ENCODE measurements around the gene PRRG2.

The PRRG2 gene

DNA sequence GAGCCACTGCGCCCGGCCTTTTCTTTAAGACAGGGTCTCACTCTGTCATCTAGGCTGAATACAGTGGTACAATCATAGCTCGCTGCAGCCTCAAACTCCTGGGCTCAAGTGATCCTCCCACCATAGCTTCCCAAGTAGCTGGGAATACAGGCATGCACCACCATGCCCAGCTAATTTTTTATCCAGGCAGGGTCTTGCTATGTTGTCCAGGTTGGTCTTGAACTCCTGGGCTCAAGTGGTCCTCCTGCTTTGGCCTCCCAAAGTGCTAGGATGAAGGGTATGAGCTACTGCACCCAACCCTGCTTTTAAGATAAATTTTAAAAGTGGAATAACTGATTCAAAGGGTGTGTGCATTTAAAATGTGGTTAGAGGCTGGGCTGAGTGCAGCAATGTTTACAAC lies 14.8 kb upstream of the PRRG2 start:
- H3K27ac Mint-ChIP-seq: peak overlapping the region; percentile 84
- H3K9me3 Mint-ChIP-seq: no peaks in the 10 kb centered on the region
- DNase-seq (ENCODE audit: low spot score): no peak
- peaks cover 29% of the 10 kb centered on the region for H3K36me3 Mint-ChIP-seq (ENCODE audit: low read depth)
- H3K4me3 Mint-ChIP-seq: peak overlapping the region; percentile 10
- no peaks in the 10 kb centered on the region for H3K27me3 Mint-ChIP-seq (ENCODE audit: low read depth)
- H3K4me1 Mint-ChIP-seq (ENCODE audit: low read depth): peaks cover 59% of the 10 kb centered on the region

DNA sequence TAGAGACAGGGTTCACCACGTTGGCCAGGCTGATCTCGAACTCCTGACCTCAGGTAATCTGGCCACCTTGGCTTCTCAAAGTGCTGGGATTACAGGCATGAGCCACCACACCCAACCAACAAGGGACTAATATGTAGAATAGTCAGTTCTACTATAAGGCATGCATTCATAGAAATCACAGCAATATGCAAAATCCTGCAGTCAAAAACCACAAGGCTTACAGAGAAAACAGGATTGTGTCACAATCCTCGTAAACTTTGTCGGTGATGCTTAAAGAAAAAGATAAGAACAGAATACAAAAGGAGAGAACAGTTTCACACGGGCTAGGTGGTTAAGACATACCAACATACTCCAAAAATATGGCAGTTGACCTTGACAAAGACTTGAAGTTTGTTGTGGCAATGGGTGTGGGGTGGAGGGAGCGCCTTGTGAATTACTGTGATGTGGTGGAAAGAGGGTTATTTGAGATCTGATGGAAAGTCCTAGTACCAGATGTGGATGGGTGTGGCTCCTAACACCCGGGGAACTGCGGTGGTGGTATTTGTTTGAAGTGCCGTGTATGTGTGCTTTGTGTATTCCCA lies 13.2 kb upstream of the PRRG2 start:
- H3K4me1 Mint-ChIP-seq (ENCODE audit: low read depth): peaks cover 49% of the 10 kb centered on the region
- H3K36me3 Mint-ChIP-seq (ENCODE audit: low read depth): peaks cover 29% of the 10 kb centered on the region
- H3K9me3 Mint-ChIP-seq: no peaks in the 10 kb centered on the region
- DNase-seq (ENCODE audit: low spot score): peak; percentile 74
- H3K4me3 Mint-ChIP-seq: peak overlapping the region; percentile 75
- no peaks in the 10 kb centered on the region for H3K27me3 Mint-ChIP-seq (ENCODE audit: low read depth)
- H3K27ac Mint-ChIP-seq: peak overlapping the region; percentile 97

DNA sequence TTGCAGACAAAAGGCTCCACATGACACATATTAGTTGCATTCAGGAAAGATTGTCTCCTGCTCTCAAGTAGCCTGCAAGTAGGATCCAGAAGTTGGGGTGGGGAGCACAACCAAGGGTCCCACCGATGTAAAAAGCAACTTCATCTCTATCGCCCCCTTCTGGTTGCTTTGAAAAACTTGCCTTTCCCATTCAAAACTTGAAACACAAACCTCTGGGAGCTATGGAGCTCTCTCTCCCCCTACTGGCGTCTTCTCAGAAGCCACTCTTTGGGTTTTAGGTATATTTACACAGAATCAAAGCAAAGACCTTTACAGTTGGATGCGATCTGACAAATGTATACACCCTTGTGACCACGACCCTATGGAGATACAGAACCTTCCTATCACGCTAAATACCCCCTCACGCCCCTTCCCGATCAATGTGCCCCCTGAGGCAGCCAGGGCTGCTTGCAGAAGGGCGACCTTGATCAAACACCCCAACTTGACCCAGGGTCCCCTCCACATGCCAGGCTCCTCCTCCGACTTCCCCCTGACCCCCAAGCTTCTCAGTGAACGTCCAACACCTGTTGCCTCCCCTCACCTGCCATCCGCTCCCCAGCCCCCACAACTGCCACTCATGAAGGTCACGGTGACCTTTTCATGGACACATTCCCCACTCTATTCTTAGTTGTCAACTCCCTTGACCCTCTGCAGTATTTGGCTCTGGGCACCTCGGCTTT lies 10.8 kb upstream of the PRRG2 start:
- peak; percentile 69 for DNase-seq (ENCODE audit: low spot score)
- Mint-ChIP-seq H3K9me3 (no peaks in the 10 kb centered on the region), H3K27ac (peak overlapping the region; percentile 91), H3K36me3 (ENCODE audit: low read depth) (peaks cover 26% of the 10 kb centered on the region), H3K27me3 (ENCODE audit: low read depth) (no peaks in the 10 kb centered on the region), H3K4me3 (peak overlapping the region; percentile 41), H3K4me1 (ENCODE audit: low read depth) (peaks cover 42% of the 10 kb centered on the region)

DNA sequence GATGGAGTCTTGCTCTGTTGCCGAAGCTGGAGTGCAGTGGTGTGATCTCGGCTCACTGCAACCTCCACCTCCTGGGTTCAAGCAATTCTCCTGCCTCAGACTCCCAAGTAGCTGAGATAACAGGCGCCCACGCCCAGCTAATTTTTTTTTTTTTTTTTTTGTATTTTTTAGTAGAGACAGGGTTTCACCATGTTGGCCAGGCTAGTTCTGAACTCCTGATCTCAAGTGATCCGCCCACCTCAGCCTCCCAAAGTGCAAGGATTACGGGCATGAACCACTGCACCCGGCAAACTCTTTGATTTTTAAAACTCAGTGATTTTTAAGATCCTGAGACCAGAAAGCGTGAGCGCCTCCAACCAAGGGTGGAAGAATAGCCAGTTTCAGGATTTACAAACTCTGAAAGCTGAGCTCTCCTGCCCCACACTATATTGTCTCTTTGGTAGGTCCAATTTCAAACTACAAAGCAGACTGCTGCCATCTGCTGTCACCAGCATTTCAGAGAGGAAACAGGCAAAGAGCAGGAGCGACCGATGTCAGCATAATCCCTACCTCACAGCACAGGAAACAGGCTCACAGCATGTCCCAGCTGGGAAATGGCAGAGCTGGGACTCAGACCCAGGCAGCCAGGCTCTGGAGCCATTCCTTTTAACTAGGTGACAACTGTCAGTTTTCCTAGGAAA lies 10.0 kb upstream of the PRRG2 start:
- peaks cover 26% of the 10 kb centered on the region for H3K36me3 Mint-ChIP-seq (ENCODE audit: low read depth)
- peaks cover 41% of the 10 kb centered on the region for H3K4me1 Mint-ChIP-seq (ENCODE audit: low read depth)
- H3K4me3 Mint-ChIP-seq: peak overlapping the region; percentile 52
- peak overlapping the region; percentile 73 for H3K27ac Mint-ChIP-seq
- no peaks in the 10 kb centered on the region for H3K27me3 Mint-ChIP-seq (ENCODE audit: low read depth)
- H3K9me3 Mint-ChIP-seq: no peaks in the 10 kb centered on the region
- no peak for DNase-seq (ENCODE audit: low spot score)

DNA sequence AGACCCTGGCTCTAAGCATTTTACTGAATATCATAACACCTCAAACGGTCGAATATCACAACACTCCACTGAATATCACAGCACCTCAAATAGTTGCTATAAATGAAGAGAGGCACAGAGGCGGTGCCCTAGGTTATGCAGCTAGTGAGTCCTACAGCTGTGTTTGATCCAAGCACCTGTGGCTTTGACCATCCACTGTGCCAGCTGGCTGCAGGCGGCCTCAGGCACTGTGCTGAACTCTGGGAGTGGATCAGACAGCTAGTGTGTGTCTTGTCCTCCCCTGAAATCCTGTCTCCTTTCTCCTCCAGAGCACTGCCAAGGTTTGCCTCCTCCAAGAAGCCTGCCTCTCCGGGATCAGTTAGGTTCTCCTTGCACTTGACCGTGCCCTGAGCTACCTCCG lies 8.1 kb upstream of the PRRG2 start:
- no peak for DNase-seq (ENCODE audit: low spot score)
- H3K4me3 Mint-ChIP-seq: no peak overlapping the region
- H3K27me3 Mint-ChIP-seq (ENCODE audit: low read depth): no peaks in the 10 kb centered on the region
- H3K9me3 Mint-ChIP-seq: no peaks in the 10 kb centered on the region
- H3K27ac Mint-ChIP-seq: no peak overlapping the region
- peaks cover 32% of the 10 kb centered on the region for H3K36me3 Mint-ChIP-seq (ENCODE audit: low read depth)
- peaks cover 38% of the 10 kb centered on the region for H3K4me1 Mint-ChIP-seq (ENCODE audit: low read depth)

DNA sequence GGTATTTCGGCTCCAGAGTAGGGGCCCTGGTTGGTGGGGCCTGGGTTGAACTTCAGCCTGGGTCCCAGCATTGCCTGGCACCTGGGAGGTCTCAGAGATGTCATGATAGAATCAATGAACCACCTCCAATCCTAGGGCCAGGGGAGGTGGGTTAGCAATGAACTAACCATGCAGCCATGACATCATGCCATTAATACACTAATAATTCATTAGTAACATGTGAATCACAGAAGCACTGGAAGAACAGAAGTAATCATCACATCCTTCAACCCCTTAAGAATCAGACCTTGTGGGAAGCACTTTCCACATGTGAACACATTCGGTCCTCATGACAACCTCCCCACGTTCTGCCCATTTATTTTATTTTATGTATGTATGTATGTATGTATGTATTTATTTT lies 7.7 kb upstream of the PRRG2 start:
- Mint-ChIP-seq H3K4me3 (no peak overlapping the region), H3K36me3 (ENCODE audit: low read depth) (peaks cover 30% of the 10 kb centered on the region), H3K4me1 (ENCODE audit: low read depth) (peaks cover 38% of the 10 kb centered on the region), H3K27ac (no peak overlapping the region), H3K9me3 (no peaks in the 10 kb centered on the region), H3K27me3 (ENCODE audit: low read depth) (no peaks in the 10 kb centered on the region)
- DNase-seq (ENCODE audit: low spot score): no peak

DNA sequence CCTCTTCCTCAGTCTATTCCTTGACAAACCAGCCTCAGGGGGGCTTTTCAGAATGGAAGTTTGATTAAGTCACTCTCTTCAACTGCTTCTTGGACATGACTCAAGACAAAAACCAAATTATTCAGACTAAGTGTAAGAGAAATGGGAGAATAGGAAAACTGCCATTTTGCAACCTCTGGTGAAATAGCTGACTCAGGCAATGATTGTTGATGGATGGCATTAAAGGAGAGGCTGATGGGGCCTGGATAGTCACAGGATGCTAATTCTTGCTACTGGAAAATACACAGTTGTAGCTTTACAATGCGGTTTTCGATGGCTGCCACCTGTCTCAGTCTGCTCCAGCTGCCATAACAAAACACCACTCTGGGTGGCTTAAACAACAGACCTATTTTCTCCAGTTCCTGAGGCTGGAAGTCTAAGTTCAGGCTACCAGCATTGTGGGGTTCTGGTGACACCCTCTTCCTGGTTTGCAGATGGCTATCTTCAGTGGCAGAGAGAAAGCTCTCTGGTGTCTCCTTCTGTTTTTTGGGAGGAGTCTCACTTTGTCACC lies 6.8 kb upstream of the PRRG2 start:
- no peak for DNase-seq (ENCODE audit: low spot score)
- Mint-ChIP-seq H3K27me3 (ENCODE audit: low read depth) (no peaks in the 10 kb centered on the region), H3K36me3 (ENCODE audit: low read depth) (peaks cover 30% of the 10 kb centered on the region), H3K4me3 (peak overlapping the region; percentile 15), H3K4me1 (ENCODE audit: low read depth) (peaks cover 40% of the 10 kb centered on the region), H3K9me3 (no peaks in the 10 kb centered on the region), H3K27ac (peak overlapping the region; percentile 60)

DNA sequence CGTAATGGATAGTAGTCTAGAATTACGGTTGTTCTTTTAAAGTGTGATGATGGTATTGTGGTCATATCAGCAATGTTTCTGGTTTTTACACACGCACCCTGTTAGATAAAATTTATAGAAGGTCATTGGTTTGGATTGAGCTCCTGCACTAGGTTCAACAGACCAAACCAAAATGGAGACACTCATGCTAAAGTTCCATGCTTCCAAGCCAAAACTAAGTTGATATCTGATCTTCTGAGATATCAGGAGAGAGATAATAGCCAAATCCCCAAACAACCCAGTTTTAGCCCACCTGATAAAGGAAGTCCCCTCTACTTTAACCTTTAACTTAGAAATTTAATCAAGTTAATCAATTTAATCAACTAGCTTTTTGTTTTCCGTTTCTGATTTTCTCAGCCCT lies 1.9 kb upstream of the PRRG2 start:
- Mint-ChIP-seq H3K4me1 (ENCODE audit: low read depth) (peaks cover 29% of the 10 kb centered on the region), H3K4me3 (peak overlapping the region; percentile 98), H3K36me3 (ENCODE audit: low read depth) (peaks cover 22% of the 10 kb centered on the region), H3K9me3 (no peaks in the 10 kb centered on the region), H3K27ac (no peak overlapping the region), H3K27me3 (ENCODE audit: low read depth) (no peaks in the 10 kb centered on the region)
- DNase-seq (ENCODE audit: low spot score): no peak

DNA sequence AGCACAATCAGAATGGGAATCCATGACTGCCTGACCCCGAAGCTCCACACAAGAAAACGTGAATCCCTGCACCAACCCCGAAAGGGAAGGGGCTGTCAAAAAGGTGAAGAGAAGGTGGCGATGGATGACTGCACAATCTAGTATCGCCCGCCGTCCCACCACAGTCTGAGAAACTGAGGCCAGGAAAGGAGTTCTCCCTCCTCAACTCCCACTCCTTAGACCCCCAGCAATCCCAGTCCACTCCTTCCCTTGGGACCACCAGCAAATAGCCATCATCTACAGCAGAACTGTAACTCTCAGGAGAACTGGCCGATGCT lies 1.2 kb upstream of the PRRG2 start:
- H3K4me1 Mint-ChIP-seq (ENCODE audit: low read depth): peaks cover 25% of the 10 kb centered on the region
- H3K9me3 Mint-ChIP-seq: no peaks in the 10 kb centered on the region
- H3K27me3 Mint-ChIP-seq (ENCODE audit: low read depth): no peaks in the 10 kb centered on the region
- H3K36me3 Mint-ChIP-seq (ENCODE audit: low read depth): peaks cover 18% of the 10 kb centered on the region
- H3K4me3 Mint-ChIP-seq: peak overlapping the region; percentile 98
- H3K27ac Mint-ChIP-seq: peak overlapping the region; percentile 92
- no peak for DNase-seq (ENCODE audit: low spot score)

DNA sequence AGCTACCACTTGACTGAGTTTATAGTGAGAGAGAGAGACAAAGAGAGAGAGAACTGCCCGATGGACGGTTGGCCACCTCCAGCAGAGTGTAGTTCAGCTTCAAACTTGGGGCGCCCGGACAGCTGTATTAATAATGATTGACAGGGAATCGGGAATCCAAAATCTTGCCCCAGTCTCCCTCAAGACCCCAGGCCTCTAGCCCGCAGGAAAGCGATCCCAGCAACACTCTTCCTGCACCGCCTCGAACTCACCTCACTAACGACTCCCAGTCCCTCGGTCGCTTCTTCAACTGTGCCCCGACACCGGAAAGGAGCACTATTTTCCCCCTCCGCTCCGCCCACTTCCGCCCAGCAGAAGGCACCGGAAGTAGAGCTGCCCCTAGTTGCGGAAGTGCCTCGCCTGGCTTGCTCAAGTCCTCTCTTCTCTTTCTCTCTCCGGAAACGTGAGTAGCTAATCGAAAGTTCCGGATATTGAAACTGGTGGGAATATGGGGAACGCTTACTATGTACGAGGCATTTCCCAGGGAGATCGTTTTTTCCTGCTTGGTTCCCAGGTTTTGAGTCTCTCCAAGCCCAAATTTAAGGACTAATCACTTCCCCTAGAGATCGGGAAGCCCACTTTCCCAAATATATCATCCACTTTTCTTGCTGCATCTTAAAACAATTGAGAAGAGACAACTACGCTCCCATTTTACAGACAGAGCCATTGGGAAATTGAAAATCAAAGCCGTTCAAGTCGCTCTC lies 681 bp upstream of the PRRG2 start, which contains the start of gene NOSIP:
Gene NOSIP, minus strand, starts transcription at position 293 of the 743 bp plus-strand sequence. CDS start 19,865 bp downstream, outside the sequence.
- H3K27ac Mint-ChIP-seq: peak within 1 kb of the TSS; percentile 92
- H3K9me3 Mint-ChIP-seq: no peaks in the 10 kb centered on the region
- H3K27me3 Mint-ChIP-seq (ENCODE audit: low read depth): no peaks in the 10 kb centered on the region
- peak within 1 kb of the TSS; percentile 98 for H3K4me3 Mint-ChIP-seq
- H3K36me3 Mint-ChIP-seq (ENCODE audit: low read depth): peaks cover 13% of the 10 kb centered on the region
- H3K4me1 Mint-ChIP-seq (ENCODE audit: low read depth): peaks cover 25% of the 10 kb centered on the region
- peak; percentile 94 for DNase-seq (ENCODE audit: low spot score)

DNA sequence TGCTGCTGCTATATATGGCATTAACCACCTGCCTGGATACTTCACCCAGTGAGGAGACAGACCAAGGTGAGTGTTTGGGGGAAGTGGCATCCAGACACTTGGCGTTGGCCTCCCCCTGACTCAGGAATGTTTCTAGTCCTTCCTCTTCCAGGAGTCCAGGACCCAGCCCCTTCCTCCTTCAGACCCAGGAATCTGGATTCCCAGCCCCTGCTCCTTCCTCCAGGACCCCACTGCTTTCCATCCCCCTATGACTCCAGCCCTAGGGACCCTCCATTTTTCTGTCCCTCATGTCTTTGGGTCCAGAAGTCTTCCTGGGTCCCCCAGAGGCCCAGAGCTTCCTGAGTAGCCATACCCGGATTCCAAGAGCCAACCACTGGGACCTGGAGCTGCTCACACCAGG lies 2.1 kb downstream of the PRRG2 start:
- DNase-seq (ENCODE audit: low spot score): no peak
- Mint-ChIP-seq H3K4me1 (ENCODE audit: low read depth) (peaks cover 19% of the 10 kb centered on the region), H3K9me3 (no peaks in the 10 kb centered on the region)

DNA sequence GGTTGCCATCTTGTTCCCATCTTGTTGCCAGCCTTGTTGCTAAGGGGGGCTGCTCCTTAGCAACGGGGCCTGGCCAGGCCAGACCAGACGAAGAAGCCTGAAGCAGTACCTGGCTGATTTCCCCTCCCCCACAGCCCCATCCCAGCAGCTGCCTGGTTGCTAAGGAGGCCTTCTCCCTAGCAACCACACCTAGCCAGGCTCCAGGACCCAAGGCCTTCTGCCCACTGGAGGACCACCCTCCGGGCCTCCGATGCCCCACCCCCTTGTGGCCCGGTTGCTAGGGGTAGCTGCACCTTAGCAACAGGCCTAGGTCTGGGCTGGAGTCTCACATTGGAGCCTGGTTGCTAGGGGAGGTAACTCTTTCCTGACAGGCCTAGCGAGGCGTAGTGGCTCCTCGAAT lies 3.9 kb downstream of the PRRG2 start:
- peaks cover 2% of the 10 kb centered on the region for H3K36me3 Mint-ChIP-seq (ENCODE audit: low read depth)
- H3K4me3 Mint-ChIP-seq: no peak overlapping the region
- H3K9me3 Mint-ChIP-seq: no peaks in the 10 kb centered on the region
- no peak for DNase-seq (ENCODE audit: low spot score)
- peaks cover 6% of the 10 kb centered on the region for H3K27me3 Mint-ChIP-seq (ENCODE audit: low read depth)
- H3K27ac Mint-ChIP-seq: no peak overlapping the region
- peaks cover 15% of the 10 kb centered on the region for H3K4me1 Mint-ChIP-seq (ENCODE audit: low read depth)

More for the DNA sequence above, 2.1 kb downstream of the PRRG2 start:
- no peaks in the 10 kb centered on the region for H3K27me3 Mint-ChIP-seq (ENCODE audit: low read depth)
- H3K36me3 Mint-ChIP-seq (ENCODE audit: low read depth): peaks cover 5% of the 10 kb centered on the region
- H3K4me3 Mint-ChIP-seq: no peak overlapping the region
- no peak overlapping the region for H3K27ac Mint-ChIP-seq

DNA sequence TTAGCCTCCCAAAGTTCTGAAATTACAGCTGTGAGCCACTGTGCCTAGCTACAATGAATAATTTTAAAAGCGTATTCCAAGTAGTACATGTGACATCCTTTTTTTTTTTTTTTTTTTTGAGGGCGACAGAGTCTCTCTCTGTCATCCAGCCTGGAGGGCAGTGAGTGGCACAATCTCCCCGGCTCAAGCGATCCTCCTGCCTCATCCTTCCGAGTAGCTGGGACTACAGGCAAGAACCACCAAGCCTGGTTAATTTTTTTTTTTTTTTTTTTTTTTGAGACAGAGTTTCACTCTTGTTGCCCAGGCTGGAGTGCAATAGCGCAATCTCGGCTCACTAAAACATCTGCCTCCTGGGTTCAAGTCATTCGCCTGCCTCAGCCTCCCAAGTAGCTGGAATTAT lies 6.1 kb downstream of the PRRG2 start:
- Mint-ChIP-seq H3K4me1 (ENCODE audit: low read depth) (peaks cover 11% of the 10 kb centered on the region), H3K36me3 (ENCODE audit: low read depth) (no peaks in the 10 kb centered on the region), H3K9me3 (no peaks in the 10 kb centered on the region), H3K27ac (no peak overlapping the region), H3K4me3 (no peak overlapping the region), H3K27me3 (ENCODE audit: low read depth) (peaks cover 6% of the 10 kb centered on the region)
- no peak for DNase-seq (ENCODE audit: low spot score)

Measured in T-helper 2 cell treated with Interferon-gamma antibody and Interleukin-4, amounts not matched to agents 5 μg/mL and 100 μg/mL, for 36 hours (primary cell).